CD4-positive, alpha-beta T cell treated with Interleukin-2 at 100 ng/mL for 4 hours (primary cell): ENCODE results near the gene CIAO2B.

Source experiments
- DNase-seq: peaks from one replicate; pipeline ENCODE4 v3.0.0-alpha.2; 2020; ENCODE audit warnings: low spot score

Gene CIAO2B

DNA sequence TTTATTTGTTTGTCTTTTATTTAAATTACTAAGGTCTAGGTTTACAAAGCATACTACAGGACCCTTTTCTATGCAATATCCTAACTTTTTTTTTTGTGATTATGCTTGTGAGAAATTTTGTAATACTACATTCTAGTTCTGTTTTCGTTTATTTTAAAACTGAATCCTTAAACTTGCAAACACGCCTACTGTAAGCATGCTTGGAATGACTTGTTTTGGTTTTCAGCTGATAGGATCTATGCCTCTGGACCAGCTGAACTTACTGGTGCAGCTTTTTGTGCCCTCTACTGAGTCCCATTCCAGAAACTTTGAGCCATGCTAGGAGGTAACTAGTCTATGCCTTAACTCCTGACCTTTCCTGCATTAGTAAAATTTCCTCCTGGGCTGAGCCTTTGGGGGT, 47.9 kb downstream of the CIAO2B start:
- DNase-seq: no peak

DNA sequence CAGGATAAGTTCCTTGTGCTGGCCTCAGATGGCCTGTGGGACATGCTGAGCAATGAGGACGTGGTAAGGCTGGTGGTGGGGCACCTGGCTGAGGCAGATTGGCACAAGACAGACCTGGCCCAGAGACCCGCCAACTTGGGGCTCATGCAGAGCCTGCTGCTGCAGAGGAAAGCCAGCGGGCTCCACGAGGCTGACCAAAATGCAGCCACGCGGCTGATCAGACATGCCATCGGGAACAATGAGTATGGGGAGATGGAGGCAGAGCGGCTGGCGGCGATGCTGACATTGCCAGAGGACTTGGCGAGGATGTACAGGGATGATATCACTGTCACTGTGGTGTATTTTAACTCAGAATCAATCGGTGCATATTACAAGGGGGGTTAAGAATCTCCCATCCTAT, 48.7 kb downstream of the CIAO2B start:
- no peak for DNase-seq

- DNase-seq: no peak
Measured at GRCh38 chr16:66882702-66883101, 51.5 kb downstream of the CIAO2B start.
